Cardiac septum (tissue), 1 donor: ENCODE results near the gene SLC35F3. TPM values are rescaled to one million over a fixed set of nuclear protein-coding genes. Genes with fewer than 3 reads are reported as not detected.
"Not testable (repeated sequence)": the region's sequence is repeated elsewhere in the genome, so short reads cannot be mapped to it uniquely, and the experiment has no call there.

Source experiments
- DNase-seq: peaks from one replicate; pipeline ENCODE4 v3.0.0-alpha.2; 2020; ENCODE audit warnings: low spot score
- intact Hi-C: fragments of 100-400 bp; cut with DNase I; formaldehyde crosslinking; loops from one replicate; pipeline ENCODE4 v1.14.0; 2022
- total RNA-seq: library from RNA; stranded (reverse); fragmentation: NEBNext Ultra II Directional; extraction: Animal tissue kit (Norgen Biotek cat#: 25700); gene quantifications from one replicate; pipeline ENCODE4 v1.2.1, GENCODE V29; 2021
- donor health status: DM: no; HTN: no; CAD: no.

SLC35F3 gene
- total RNA-seq, 1 donor from 2014 or later: not detected

DNA sequence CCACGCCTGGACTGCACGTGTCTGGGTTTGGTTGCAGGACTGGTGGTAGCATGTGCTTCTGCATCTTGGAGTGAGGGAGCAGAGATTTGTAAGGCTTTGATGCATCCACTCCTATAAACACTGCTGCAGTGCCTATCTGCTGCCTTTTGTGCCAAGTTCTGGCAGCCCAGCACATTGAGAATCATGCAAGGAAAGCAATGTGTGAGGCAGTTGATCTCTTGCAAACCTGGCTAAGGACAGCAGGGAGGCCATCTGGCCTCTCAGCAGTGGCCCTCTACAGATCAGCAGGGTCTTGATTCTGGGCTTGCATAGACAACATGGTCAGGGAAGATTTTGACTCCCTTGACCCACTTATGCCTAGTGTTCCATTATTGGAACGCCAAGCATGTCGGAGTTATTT lies 387.5 kb downstream of the SLC35F3 start:
- intact Hi-C loops: no loop called here
- DNase-seq: no peak

DNA sequence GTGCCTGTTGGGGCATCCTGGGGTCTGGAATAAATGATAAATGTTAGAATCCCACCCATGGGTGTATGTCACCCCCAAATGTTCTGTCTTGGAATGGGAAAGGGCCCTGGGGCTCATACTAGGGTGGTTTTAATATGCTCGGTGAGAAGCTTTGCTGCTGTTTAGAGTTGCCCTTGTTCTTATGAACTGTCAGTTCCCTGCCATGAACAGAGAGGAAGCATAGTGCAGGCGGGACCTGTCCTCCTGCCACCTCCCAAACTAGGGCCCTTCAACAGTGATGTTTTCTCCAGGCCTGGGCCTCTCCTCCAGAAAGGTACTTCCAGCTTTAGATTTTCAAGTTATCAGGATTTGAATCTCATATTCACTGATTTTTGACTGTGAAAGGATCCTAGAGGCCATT lies 388.1 kb downstream of the SLC35F3 start:
- no peak for DNase-seq
- intact Hi-C loops: no loop called here

DNA sequence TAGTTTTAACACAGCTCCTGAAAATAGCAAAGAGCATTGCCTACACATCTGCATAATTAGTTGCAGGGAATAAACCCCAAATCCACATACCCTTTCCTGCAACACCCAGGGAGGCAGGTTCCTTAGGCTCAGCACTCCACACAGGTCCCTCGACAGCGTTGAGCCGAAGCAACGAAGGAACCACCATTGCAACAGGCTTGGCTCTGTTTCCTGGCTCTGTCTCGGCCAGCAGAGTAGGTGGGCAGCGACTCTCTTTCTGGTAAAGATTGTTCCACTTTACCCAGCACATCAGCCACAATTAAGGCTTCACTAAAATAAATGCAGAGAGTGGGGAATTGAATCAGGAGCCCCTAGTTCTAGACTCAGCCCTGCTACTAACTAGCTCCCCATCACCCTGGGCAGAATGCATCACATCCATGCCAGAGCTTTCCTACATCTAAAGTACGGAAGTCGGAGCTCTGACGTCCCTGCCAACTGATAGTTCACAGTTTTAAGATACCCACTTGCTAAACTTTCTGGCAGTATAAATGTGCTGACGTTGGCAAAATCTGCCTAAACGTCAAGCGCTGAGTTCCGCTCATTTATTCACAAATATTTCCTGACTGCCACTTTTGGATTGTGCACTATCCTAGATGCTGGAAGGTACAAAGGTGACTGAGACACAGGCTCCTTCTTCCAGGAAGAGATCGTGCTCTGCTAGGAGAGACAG lies 389.8 kb downstream of the SLC35F3 start:
- no peak for DNase-seq
- intact Hi-C loops: no loop called here

DNA sequence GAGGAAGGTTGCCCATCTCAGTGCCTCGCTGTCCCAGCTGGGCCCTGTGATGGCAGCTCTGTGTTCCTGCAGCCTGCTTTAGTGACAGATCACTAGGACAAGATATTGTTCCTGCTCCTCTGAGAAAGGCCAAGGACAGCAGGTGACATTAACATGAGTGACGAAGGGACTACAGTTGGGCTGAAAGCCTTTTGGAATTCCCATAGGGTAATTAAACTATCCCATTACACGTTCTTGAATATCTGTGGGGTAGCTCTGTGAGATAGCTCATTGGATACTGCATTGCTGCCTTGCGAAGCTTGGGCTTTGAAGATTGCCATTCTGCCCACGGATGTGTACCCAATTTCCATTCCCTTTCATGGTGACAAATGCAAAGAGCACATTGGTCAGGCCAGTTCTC lies 390.6 kb downstream of the SLC35F3 start:
- no peak for DNase-seq
- intact Hi-C loops: no loop called here

DNA sequence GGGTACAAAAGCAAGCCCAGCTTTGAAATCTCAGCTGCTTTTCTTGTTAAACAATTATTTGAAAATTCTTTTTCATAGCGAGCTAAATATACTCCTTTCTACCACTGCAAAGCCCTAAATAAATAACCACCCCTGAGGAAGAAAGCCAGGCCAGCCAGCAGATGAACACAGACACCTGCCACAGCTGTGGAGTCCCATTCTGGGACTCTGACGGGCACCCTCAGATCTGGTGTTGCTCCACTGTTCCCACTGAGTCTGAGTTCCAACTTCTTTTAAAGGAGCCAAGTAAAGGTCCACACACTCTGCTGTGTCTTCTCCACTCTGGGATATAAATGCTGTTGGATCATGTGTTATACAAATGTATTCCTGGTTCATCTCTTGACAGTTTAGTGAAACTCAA lies 391.1 kb downstream of the SLC35F3 start:
- intact Hi-C loops: no loop called here

DNA sequence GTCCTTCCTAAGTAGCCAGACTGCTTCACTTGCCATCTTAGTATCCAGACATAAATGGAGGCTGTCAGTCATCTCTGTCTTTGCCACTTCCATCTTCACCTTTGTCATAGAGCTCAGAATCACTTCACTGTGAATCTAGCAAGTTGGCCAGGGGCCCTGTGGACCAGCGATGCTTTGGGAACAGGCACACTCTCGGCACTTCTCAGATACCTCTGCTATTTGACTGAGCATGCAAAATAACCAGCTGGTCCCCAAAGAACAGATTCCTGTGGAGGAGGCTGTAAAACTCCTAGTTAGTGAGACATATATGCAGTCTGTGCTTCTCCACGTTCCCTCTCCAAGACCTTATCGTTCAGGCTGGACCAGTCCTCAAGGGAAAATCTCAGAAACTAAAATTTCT lies 392.0 kb downstream of the SLC35F3 start:
- DNase-seq: no peak
- intact Hi-C loops: no loop called here

More for the DNA sequence above, 391.1 kb downstream of the SLC35F3 start:
- no peak for DNase-seq

DNA sequence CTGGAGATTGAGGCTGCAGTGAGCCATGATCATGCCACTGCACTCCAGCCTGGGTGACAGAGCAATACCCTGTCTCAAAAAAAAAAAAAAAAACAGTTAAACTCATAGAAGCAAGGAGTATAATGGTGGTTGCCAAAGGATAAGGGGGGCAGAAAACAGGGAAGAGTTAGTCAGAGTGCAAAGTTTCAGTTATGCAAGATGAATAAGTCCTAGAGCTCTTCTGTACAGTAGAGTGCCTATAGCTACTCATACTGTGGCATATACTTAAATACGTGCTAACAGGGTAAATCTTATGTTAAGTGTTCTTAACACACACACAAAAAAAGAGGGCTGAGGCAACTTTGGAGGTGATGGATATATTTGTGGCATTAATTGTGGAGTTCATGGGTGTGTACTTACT lies 393.2 kb downstream of the SLC35F3 start:
- DNase-seq: no peak
- intact Hi-C loops: no loop called here

DNA sequence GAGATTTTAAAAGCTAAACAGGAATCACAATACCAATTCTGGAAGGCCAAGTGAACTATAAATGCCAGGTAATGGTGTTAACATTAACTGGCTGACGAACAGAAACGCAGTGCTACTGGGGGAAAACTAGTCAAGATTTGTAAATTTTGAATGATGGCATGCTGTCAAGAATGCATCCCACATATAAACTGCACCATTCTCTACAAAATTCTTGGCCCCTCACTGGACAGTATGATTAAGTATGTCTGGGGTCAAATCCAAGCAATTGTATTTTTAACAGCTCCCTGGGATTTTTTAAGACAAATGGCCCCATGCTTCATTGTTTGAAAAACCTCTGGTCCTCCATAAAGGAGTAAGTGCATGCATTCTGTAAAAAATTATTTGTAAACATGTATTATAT lies 395.6 kb downstream of the SLC35F3 start:
- intact Hi-C loops: no loop called here

DNA sequence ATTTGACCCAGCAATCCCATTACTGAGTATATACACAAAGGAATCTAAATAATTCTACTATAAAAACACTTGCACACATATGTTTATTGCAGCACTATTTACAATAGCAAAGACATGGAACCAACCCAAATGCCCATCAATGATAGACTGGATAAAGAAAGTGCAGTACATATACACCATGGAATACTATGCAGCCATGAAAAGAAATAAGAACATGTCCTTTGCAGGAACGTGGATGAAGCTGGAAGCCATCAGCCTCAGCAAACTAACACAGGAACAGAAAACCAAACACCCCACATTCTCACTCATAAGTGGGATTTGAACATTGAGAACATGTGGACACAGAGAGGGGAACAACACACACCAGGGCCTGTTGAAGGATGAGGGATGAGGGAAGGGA lies 397.2 kb downstream of the SLC35F3 start:
- intact Hi-C loops, DNase-seq: not testable (repeated sequence)

More for the DNA sequence above, 395.6 kb downstream of the SLC35F3 start:
- DNase-seq: no peak

DNA sequence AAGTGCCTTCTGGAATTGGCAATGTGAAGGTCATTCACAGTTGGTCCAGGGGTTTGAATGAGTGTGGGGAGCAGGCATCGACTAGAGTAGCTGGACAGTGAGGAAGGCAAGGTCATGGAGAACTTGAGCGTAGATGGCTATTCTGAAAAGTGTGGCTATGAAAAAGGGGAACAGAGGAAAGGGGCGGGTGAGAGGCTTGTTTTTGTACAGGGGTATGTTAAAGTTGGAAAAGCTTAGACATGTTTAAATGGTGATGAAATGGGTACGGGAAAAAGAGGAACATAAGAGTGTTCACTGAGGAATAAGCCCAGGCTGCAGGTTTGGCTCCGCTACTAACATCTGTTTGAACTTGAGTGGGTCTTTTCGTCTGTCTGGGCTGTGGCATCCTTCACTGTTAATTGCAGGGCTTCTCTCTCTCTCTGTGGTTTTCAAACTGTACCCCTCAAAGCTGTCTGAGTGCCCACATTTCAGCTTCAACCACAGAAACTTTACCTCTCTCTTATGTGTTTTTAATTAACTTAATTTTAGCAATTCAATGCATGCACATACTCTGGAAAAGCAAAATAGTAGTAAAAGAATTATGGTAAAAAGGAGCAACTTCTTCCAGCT lies 398.0 kb downstream of the SLC35F3 start:
- intact Hi-C loops: no loop called here
- DNase-seq: peak; percentile 20

DNA sequence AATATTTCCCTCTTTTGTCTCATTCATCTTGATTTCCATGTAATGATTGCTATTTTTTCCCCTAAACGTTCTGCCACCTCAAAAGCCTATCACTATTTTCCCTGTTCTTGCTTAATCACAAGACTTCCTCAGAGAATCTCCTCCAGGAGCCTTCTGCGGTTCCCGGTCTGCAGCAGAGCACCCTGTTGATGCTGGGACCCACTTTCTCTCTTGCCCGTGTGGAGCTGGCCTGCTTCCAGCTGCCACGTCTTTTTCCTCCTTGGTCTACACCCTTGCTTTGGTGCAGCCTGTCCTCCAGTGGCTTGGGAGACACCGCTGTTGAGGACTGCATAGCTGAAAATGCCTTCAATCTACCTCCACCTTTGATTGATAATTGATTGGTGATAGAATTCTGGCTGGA lies 398.8 kb downstream of the SLC35F3 start:
- intact Hi-C loops: no loop called here
- no peak for DNase-seq

DNA sequence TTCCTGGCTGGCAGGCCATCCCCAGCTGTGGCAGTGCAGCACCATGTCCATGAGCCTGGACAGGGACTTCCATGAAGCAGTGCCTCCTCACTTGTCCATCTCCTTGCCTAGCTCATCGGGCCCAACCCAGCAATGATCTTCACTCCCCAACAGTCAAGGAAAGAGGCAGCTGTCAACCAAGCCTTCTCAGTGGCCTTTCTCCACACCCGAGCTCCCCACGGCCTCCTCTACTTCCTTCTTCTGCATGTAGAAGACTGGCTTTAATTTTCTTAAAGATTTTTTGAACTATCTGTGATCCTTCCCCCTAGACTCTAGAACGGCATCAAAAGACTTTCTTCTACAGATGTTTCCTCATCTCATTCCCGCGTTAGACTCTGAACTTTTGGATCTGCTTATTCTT lies 403.2 kb downstream of the SLC35F3 start:
- intact Hi-C loops: no loop called here
- peak; percentile 15 for DNase-seq

DNA sequence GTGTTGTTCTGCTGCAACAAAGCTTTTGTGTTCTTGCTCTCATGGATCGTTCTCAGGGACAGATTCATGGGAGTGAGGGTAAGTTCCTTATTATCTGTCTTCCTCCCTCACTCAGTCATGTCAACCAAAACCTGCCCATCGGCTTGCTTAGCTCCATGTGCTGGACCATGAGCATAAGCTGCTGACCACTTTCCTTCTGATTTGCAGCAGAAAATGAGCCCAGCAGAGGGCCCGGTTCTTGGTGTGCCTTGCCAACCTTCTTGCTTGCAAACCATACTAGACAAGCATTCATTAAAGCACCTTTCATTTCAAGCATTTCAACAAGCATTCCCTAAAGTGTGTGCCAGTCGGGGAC lies 404.7 kb downstream of the SLC35F3 start:
- no peak for DNase-seq
- intact Hi-C loops: no loop called here

DNA sequence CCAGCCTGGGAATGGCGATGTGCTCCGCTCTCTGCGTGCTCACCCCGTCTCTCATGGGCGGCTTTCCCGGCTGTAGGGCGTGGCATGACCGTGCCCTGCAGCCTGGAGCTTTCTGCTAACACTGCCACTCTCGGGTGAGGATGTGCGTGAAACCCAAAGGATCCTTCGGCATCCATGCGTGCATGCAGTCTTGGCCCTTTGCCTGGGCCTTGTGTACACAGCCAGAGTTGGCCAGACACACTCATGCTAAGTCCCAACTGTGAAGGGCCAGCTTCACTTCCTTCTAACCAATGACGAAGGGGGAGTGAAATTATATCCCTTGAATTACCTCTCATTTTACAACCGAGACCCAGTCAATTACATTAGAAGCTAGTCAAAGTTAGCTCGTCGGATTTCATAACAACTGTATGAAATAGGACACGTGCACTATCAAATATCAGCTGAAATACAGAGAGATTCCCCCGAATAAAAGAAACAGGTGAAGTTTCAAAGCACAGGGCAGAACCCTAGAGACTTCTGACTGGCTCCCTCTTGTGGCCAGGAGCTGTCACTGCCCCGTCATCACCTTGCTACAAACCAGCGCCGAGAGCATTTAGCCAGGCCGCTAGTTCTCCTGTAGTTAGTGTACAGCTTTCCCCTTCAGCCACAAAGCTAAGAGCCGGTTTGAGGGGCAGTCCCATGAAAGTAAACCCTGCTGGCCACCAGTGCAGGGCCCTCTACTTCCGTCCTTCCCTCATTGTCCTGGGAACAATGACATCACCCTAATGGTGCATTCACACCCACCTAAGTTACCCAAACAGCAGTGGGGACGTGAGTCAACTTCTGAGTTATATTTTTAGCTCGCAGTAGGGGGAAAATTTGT lies 405.4 kb downstream of the SLC35F3 start:
- DNase-seq: peak; percentile 81
- intact Hi-C loops: loop anchor here (5.0 kb wide), 2 partner anchors 158 to 198 kb away; no protein-coding TSS in a partner anchor

DNA sequence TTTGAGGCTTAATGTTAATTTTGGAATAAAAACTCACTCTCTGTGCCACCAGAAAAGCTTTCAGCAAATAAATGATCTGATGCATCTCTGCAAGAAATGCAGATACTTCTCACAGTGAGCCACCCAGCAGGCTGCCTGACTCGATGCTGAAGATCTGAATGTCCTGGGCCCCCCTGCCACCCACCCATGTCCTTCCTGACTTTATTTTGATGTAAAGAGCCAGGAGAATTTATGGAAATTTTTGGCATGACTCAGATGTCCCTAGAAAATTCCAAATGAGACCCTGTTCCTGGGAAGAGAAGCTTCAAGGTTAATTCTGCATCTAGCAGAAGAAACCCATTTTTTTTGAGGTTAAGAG lies 406.0 kb downstream of the SLC35F3 start:
- intact Hi-C loops: loop anchor here (5.0 kb wide), 2 partner anchors 158 to 198 kb away; no protein-coding TSS in a partner anchor
- no peak for DNase-seq

DNA sequence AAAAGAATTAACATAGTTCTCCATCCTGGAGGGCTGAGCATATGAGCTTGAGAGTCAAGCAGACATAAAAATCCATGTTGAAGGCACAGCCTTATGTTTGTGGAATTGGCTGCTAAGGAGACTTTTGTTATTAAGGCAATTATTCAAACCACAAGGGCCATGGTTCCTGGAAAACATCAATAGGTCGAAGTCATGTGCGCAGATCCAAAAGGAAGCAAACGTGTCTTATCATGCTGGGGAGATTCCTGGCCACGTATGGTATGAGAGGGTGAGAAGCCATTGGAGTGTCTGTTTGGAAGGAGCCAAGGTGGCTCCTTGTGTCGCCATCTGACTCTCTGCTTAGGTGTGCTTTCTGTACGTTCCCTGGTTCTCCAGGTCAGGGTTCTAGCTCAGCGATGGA lies 406.9 kb downstream of the SLC35F3 start:
- intact Hi-C loops: loop anchor here (5.0 kb wide), 2 partner anchors 159 to 199 kb away; no protein-coding TSS in a partner anchor
- DNase-seq: no peak

DNA sequence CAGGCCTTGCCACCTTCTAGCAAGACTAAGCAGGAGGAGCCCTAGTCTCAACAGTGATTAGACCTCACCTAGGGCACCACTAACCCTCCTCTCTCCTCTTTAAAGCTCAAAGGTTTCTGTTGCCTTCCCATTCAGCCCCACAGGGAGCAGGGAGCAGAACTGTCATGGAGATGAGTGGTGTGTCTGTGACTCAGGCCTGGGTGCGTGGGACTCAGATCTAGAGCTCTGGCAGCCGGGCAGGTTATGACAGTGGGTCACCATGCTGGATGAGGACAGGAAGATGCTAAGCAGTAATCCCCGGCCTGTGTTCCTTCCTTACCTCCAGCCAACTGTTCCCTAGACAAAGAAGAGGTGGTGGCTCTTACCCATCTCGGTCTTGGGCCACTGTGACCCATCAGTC lies 408.7 kb downstream of the SLC35F3 start:
- no peak for DNase-seq
- intact Hi-C loops: loop anchor here (5.0 kb wide), 2 partner anchors 161 to 201 kb away; no protein-coding TSS in a partner anchor

DNA sequence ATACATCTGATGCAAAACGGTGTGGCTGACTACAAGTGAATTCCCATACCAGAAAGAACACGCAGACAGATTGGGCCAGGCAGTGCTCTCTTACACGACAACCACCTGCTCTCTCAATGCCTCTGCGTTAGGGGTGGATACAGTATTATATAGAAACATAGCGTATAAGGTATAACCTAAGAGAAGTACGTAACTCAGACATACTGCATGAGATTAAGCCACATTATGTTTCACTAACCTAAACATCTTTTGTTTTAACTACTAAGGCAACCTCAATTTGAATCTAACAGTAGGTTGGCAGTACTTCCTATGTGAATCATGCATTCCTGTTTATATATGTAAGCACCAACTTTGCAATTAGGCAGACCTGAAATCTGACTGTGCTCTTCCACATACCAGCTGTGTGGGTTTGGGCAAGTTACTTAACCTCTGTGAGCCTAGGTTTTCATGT lies 410.6 kb downstream of the SLC35F3 start:
- DNase-seq: no peak
- intact Hi-C loops: no loop called here

DNA sequence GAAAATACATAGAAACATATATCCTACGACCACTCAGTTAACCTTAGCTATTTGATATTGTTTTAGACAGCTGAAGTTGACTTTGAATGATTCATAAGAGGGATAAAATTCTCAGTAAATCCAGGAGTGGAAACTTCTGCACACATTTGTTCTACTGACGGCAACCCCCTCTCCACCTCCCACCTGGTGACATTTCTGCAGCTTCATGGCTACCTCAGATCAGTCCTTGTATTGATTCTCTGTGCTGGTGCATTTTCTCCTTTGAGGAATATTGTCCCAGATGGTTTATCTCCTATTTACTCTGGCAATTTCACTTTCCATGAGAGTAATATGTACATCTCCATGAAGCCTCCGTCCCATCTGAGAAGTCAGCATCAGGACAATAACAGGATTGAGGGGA lies 411.1 kb downstream of the SLC35F3 start:
- DNase-seq: no peak
- intact Hi-C loops: no loop called here

DNA sequence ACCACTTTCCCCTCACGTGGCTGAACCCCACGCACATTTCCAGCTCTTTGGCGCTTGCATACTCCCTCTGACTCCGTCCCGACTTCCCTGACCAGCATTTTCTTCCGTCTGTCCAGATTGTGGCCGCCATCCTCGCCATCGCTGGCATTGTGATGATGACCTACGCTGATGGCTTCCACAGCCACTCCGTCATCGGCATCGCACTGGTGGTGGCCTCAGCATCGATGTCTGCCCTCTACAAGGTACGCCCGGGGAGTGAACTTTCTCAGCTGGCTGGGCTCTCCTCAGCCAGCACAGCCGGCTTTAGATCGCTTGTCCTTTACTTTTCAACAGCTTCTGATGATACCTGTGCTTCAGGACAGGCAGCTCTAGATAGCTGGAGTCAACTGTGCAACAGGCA lies 412.0 kb downstream of the SLC35F3 start:
- intact Hi-C loops: no loop called here

More for the DNA sequence above, 412.0 kb downstream of the SLC35F3 start:
- no peak for DNase-seq
